BE2C (cell line): ENCODE results near the gene AKT3.

Experiments used
- DNase-seq: peaks from one replicate; pipeline ENCODE4 v3.0.0-alpha.2; 2020
- H3K27me3 ChIP-seq: fragments of 250-450 bp; sonication (Bioruptor Pico); 2 replicates; pipeline ENCODE4 v1.5.1; 2020; ENCODE audit warnings: mild to moderate bottlenecking
- H3K36me3 ChIP-seq: fragments of 250-450 bp; sonication (Bioruptor Pico); 2 replicates; pipeline ENCODE4 v1.5.1; 2020; ENCODE audit warnings: mild to moderate bottlenecking
- H3K4me1 ChIP-seq: fragments of 250-450 bp; sonication (Bioruptor Pico); 2 replicates; pipeline ENCODE4 v1.5.1; 2020
- H3K4me3 ChIP-seq: 2 replicates; pipeline ENCODE4 v1.5.1; 2011; ENCODE audit warnings: low read depth, low read length
- H3K9me3 ChIP-seq: fragments of 250-450 bp; sonication (Bioruptor Pico); 2 replicates; pipeline ENCODE4 v1.5.1; 2020
- TF ChIP-seq, protein P1 (sequence below): IDR thresholded peaks from 2 replicates; pipeline ENCODE4 v1.5.1; 2012; ENCODE audit warnings: mild to moderate bottlenecking, low read depth, low read length

The AKT3 gene

GRCh38 chr1:243642936-243643335, 207.1 kb downstream of the AKT3 start:
- H3K36me3 ChIP-seq = peaks cover 3% of the 10 kb centered on the region; the same call in 1 of the 2 replicates
- TF ChIP-seq, protein P1, sequence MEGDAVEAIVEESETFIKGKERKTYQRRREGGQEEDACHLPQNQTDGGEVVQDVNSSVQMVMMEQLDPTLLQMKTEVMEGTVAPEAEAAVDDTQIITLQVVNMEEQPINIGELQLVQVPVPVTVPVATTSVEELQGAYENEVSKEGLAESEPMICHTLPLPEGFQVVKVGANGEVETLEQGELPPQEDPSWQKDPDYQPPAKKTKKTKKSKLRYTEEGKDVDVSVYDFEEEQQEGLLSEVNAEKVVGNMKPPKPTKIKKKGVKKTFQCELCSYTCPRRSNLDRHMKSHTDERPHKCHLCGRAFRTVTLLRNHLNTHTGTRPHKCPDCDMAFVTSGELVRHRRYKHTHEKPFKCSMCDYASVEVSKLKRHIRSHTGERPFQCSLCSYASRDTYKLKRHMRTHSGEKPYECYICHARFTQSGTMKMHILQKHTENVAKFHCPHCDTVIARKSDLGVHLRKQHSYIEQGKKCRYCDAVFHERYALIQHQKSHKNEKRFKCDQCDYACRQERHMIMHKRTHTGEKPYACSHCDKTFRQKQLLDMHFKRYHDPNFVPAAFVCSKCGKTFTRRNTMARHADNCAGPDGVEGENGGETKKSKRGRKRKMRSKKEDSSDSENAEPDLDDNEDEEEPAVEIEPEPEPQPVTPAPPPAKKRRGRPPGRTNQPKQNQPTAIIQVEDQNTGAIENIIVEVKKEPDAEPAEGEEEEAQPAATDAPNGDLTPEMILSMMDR = no peak

GRCh38 chr1:243639027-243639658, 210.9 kb downstream of the AKT3 start:
- Histone ChIP-seq H3K36me3 (no peaks in the 10 kb centered on the region; the same call in none of the 2 replicates), H3K9me3 (no peaks in the 10 kb centered on the region), H3K27me3 (no peaks in the 10 kb centered on the region), H3K4me3 (no peak overlapping the region), H3K4me1 (no peaks in the 10 kb centered on the region)
- TF ChIP-seq, protein P1 = no peak
- DNase-seq = no peak

More at GRCh38 chr1:243642936-243643335, 207.1 kb downstream of the AKT3 start:
- Histone ChIP-seq H3K4me3 (no peak overlapping the region), H3K9me3 (no peaks in the 10 kb centered on the region), H3K4me1 (no peaks in the 10 kb centered on the region), H3K27me3 (no peaks in the 10 kb centered on the region)
- DNase-seq = no peak

DNA sequence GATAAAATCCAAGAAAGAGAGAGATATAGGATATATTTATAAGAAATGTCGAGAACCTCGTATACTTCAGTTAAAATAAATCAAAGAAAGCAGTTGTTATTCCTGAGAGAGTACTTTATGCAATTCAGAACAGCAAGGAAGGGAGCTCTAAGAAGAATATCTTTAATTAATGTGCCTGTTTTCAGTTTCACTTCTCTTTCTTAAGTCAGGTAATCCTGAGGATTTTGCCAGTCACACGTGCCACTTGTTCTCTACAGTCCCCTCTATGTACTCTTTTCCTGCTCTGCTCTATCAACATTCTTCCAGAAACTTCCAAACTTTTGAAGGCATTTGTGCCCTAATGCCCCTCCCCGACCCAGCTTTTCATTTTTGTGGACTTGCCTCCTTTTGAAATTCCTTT, 211.9 kb downstream of the AKT3 start:
- Histone ChIP-seq H3K9me3 (no peaks in the 10 kb centered on the region), H3K36me3 (no peaks in the 10 kb centered on the region; the same call in none of the 2 replicates), H3K4me1 (no peaks in the 10 kb centered on the region), H3K27me3 (no peaks in the 10 kb centered on the region), H3K4me3 (no peak overlapping the region)
- TF ChIP-seq, protein P1 = no peak
- DNase-seq = no peak

GRCh38 chr1:243628476-243628907, 221.6 kb downstream of the AKT3 start:
- no peak for DNase-seq
- Histone ChIP-seq H3K4me3 (no peak overlapping the region), H3K9me3 (no peaks in the 10 kb centered on the region), H3K36me3 (no peaks in the 10 kb centered on the region; the same call in 1 of the 2 replicates), H3K4me1 (0 out of 2 replicates have a peak, but pooled peaks cover 2% of the 10 kb centered on the region), H3K27me3 (no peaks in the 10 kb centered on the region)
- TF ChIP-seq, protein P1 = no peak

- TF ChIP-seq, protein P1 = no peak
- no peaks in the 10 kb centered on the region; the same call in 1 of the 2 replicates for H3K36me3 ChIP-seq
- H3K4me1 ChIP-seq = no peaks in the 10 kb centered on the region
- H3K4me3 ChIP-seq = no peak overlapping the region
- DNase-seq = no peak
- H3K9me3 ChIP-seq = no peaks in the 10 kb centered on the region; the same call in 1 of the 2 replicates
- H3K27me3 ChIP-seq = no peaks in the 10 kb centered on the region
Observed at GRCh38 chr1:243623841-243624240, 226.2 kb downstream of the AKT3 start.

- Histone ChIP-seq H3K4me1 (no peaks in the 10 kb centered on the region), H3K4me3 (no peak overlapping the region), H3K9me3 (no peaks in the 10 kb centered on the region; the same call in 1 of the 2 replicates), H3K27me3 (no peaks in the 10 kb centered on the region), H3K36me3 (no peaks in the 10 kb centered on the region; the same call in 1 of the 2 replicates)
- no peak for DNase-seq
- TF ChIP-seq, protein P1 = no peak
Observed at GRCh38 chr1:243621973-243622372, 228.1 kb downstream of the AKT3 start.
